Upper lobe of right lung (tissue), 1 donor: Measurements from ENCODE around the gene CYB5B. TPM values are rescaled to one million over a fixed set of nuclear protein-coding genes. Genes with fewer than 3 reads are reported as not detected.
"Not testable (repeated sequence)": the region's sequence is repeated elsewhere in the genome, so short reads cannot be mapped to it uniquely, and the experiment has no call there.

Source experiments
- ATAC-seq: fragments of 200-7000 bp; cut with Tn5 transposase; one replicate; pipeline ENCODE4 v1.9.1; 2020; ENCODE audit warnings: mild to moderate bottlenecking, moderate library complexity
- DNase-seq: peaks from one replicate; pipeline ENCODE4 v3.0.0-alpha.2; 2020
- H3K27ac ChIP-seq: fragments of 200-600 bp; one replicate; pipeline ENCODE4 v1.8.0; 2022
- H3K27me3 ChIP-seq: fragments of 200-600 bp; one replicate; pipeline ENCODE4 v1.8.0; 2022; ENCODE audit warnings: mild to moderate bottlenecking
- H3K36me3 ChIP-seq: fragments of 200-600 bp; one replicate; pipeline ENCODE4 v1.8.0; 2022
- H3K4me1 ChIP-seq: fragments of 200-600 bp; one replicate; pipeline ENCODE4 v1.8.0; 2022
- H3K4me3 ChIP-seq: fragments of 200-600 bp; one replicate; pipeline ENCODE4 v1.8.0; 2022; ENCODE audit warnings: mild to moderate bottlenecking
- H3K9me3 ChIP-seq: fragments of 200-600 bp; one replicate; pipeline ENCODE4 v1.8.0; 2022
- CTCF ChIP-seq: fragments of 200-600 bp; IDR thresholded peaks from one replicate; pipeline ENCODE4 v1.8.0; 2022; ENCODE audit warnings: antibody characterized with exemption
- intact Hi-C: fragments of 100-400 bp; cut with DNase I; formaldehyde crosslinking; loops from one replicate; pipeline ENCODE4 v1.11.0; 2022
- total RNA-seq: library from RNA; stranded (reverse); fragmentation: NEBNext Ultra II Directional; extraction: Animal tissue kit (Norgen Biotek cat#: 25700); gene quantifications from one replicate; pipeline ENCODE4 v1.2.1, GENCODE V29; 2021
- donor health status: DM: no; HTN: yes; CAD: no; lungs with severe emphysema.

CYB5B gene
- total RNA-seq, 1 donor from 2014 or later = 88.4 TPM

GRCh38 chr16:69434066-69434465, 9.6 kb downstream of the CYB5B start:
- DNase-seq (no peak), ATAC-seq (no peak)
- Histone ChIP-seq H3K9me3 (no peaks in the 10 kb centered on the region), H3K4me1 (peaks cover 23% of the 10 kb centered on the region), H3K36me3 (peaks cover 47% of the 10 kb centered on the region), H3K4me3 (no peak overlapping the region), H3K27ac (no peak overlapping the region), H3K27me3 (no peaks in the 10 kb centered on the region)
- TF ChIP-seq CTCF = no peak
- intact Hi-C loops = no loop called here

GRCh38 chr16:69435977-69436820, 11.8 kb downstream of the CYB5B start:
- DNase-seq (no peak), ATAC-seq (no peak)
- H3K4me1 ChIP-seq = peaks cover 23% of the 10 kb centered on the region
- no peaks in the 10 kb centered on the region for H3K27me3 ChIP-seq
- H3K9me3 ChIP-seq = no peaks in the 10 kb centered on the region
- peaks cover 35% of the 10 kb centered on the region for H3K36me3 ChIP-seq
- intact Hi-C loops = no loop called here
- no peak overlapping the region for H3K4me3 ChIP-seq
- H3K27ac ChIP-seq = no peak overlapping the region
- no peak for TF ChIP-seq CTCF

GRCh38 chr16:69436896-69437295, 12.5 kb downstream of the CYB5B start:
- TF ChIP-seq CTCF = no peak
- Histone ChIP-seq H3K4me1 (peaks cover 23% of the 10 kb centered on the region), H3K4me3 (no peak overlapping the region), H3K27ac (no peak overlapping the region), H3K36me3 (peaks cover 28% of the 10 kb centered on the region), H3K9me3 (no peaks in the 10 kb centered on the region), H3K27me3 (no peaks in the 10 kb centered on the region)
- intact Hi-C loops = no loop called here
- DNase-seq (no peak), ATAC-seq (no peak)

GRCh38 chr16:69438465-69438864, 14.0 kb downstream of the CYB5B start:
- intact Hi-C loops = no loop called here
- TF ChIP-seq CTCF = no peak
- ATAC-seq (no peak), DNase-seq (no peak)
- Histone ChIP-seq H3K4me1 (peaks cover 23% of the 10 kb centered on the region), H3K27me3 (no peaks in the 10 kb centered on the region), H3K4me3 (no peak overlapping the region), H3K27ac (no peak overlapping the region), H3K36me3 (peaks cover 14% of the 10 kb centered on the region), H3K9me3 (no peaks in the 10 kb centered on the region)

GRCh38 chr16:69440250-69440649, 15.8 kb downstream of the CYB5B start:
- intact Hi-C loops = no loop called here
- peaks cover 7% of the 10 kb centered on the region for H3K36me3 ChIP-seq
- no peak overlapping the region for H3K4me3 ChIP-seq
- H3K4me1 ChIP-seq = peaks cover 39% of the 10 kb centered on the region
- no peaks in the 10 kb centered on the region for H3K9me3 ChIP-seq
- no peak overlapping the region for H3K27ac ChIP-seq
- no peaks in the 10 kb centered on the region for H3K27me3 ChIP-seq
- ATAC-seq = no peak
- TF ChIP-seq CTCF = no peak
- no peak for DNase-seq

GRCh38 chr16:69441030-69441429, 16.6 kb downstream of the CYB5B start:
- H3K27ac ChIP-seq, DNase-seq, ATAC-seq, intact Hi-C loops, H3K4me3 ChIP-seq, H3K9me3 ChIP-seq, H3K27me3 ChIP-seq, H3K36me3 ChIP-seq: not testable (repeated sequence)
- H3K4me1 ChIP-seq = peaks cover 46% of the 10 kb centered on the region
